ENCODE results near the gene AGPAT3. TPM values are rescaled to one million over a fixed set of nuclear protein-coding genes. Genes with fewer than 3 reads are reported as not detected.

Gene AGPAT3
- polyA plus RNA-seq, 6 donors from 2014 or later: 6.4 to 11.9 (median 8.1) TPM

GRCh38 chr21:43858806-43859648 is 6.0 kb upstream of the AGPAT3 start:
- H3K4me1 Mint-ChIP-seq: peaks cover 12 to 33% (median 28%) of the 10 kb centered on the region in 3 donors
- H3K27me3 Mint-ChIP-seq: peaks cover 0 to 4% (median 0%) of the 10 kb centered on the region in 3 donors
- H3K27ac Mint-ChIP-seq: no peak overlapping the region
- DNase-seq: no peak
- no peak for ATAC-seq (ENCODE audit: low read depth in 2 of 2)
- H3K4me3 Mint-ChIP-seq: no peak overlapping the region
- H3K36me3 Mint-ChIP-seq: no peaks in the 10 kb centered on the region
- no peaks in the 10 kb centered on the region for H3K9me3 Mint-ChIP-seq

DNA sequence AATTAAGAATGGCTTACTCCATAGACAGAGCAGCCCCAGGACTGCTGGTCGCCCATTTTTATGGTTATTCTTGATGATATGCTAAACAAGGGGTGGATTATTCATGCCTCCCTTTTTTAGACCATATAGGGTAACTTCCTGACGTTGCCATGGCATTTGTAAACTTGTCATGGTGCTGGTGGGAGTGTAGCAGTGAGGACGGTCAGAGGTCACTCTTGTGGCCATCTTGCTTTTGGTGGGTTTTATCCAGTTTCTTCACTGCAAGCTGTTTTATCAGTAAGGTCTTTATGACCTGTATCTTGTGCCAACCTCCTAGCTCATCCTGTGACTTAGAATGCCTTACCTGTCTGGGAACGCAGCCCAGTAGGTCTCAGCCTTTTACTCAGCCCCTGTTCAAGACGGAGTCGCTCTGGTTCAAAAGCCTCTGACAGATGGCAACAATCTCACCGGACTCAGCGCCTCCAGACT is 5.2 kb upstream of the AGPAT3 start:
- Mint-ChIP-seq H3K27me3 (peaks cover 0 to 4% (median 0%) of the 10 kb centered on the region in 3 donors), H3K4me3 (peak overlapping the region in 1 of 8 donors; percentile 33), H3K36me3 (no peaks in the 10 kb centered on the region), H3K27ac (no peak overlapping the region), H3K9me3 (no peaks in the 10 kb centered on the region), H3K4me1 (peaks cover 11 to 30% (median 27%) of the 10 kb centered on the region in 3 donors)
- ATAC-seq (ENCODE audit: low read depth in 2 of 2) (no peak), DNase-seq (no peak)

GRCh38 chr21:43861706-43862105 is 3.3 kb upstream of the AGPAT3 start:
- DNase-seq: no peak
- H3K36me3 Mint-ChIP-seq: no peaks in the 10 kb centered on the region
- peaks cover 10 to 23% (median 18%) of the 10 kb centered on the region in 3 donors for H3K4me1 Mint-ChIP-seq
- H3K9me3 Mint-ChIP-seq: no peaks in the 10 kb centered on the region
- no peaks in the 10 kb centered on the region for H3K27me3 Mint-ChIP-seq
- peak overlapping the region in 2 of 6 donors; percentile 37 to 66 for H3K27ac Mint-ChIP-seq
- no peak for ATAC-seq (ENCODE audit: low read depth in 2 of 2)
- peak overlapping the region in 2 of 8 donors; percentile 8 to 59 for H3K4me3 Mint-ChIP-seq

DNA sequence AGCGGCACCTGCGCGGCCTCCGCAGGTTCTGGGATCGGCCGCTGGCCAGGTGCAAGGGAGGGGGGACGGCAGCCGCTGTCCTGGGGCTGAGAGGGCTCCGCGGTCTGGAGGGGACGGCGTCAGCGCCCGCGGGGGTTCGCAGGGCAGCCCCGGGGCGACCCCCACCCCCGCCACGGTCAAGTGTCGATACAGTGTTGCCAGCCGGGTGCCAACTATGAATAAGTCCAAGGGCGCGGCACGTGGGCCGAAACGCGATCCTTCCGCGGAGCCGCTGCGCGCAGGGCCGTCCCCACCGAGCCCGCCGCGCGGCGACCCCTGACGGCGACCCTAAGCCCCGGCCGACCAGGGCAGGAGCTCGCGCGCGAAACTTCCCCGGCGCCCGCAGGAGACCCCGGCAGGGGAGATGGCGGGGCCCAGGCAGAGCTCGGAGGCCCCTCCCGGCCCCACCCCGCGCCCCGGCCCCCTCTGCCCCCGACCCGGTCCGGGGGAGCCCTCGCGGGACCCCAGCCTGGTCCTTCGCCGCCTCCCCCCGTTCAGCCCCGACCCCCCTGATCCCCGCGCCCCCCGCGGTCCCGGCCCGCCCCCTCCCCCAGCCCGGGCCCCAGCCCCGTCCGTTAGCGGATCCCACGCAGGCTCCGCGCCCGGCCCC is 586 bp upstream of the AGPAT3 start:
- H3K4me3 Mint-ChIP-seq: peak overlapping the region in 5 of 8 donors; percentile 35 to 99 (median 84)
- H3K9me3 Mint-ChIP-seq: no peaks in the 10 kb centered on the region
- H3K36me3 Mint-ChIP-seq: no peaks in the 10 kb centered on the region
- H3K27ac Mint-ChIP-seq: peak overlapping the region in 1 of 6 donors; percentile 83
- H3K4me1 Mint-ChIP-seq: peaks cover 17 to 47% (median 39%) of the 10 kb centered on the region in 3 donors
- peak; percentile 24 to 27 for ATAC-seq (ENCODE audit: low read depth in 2 of 2)
- DNase-seq: peak; percentile 35
- H3K27me3 Mint-ChIP-seq: no peaks in the 10 kb centered on the region

GRCh38 chr21:43865540-43866259 is 677 bp downstream of the AGPAT3 start:
- H3K36me3 Mint-ChIP-seq: no peaks in the 10 kb centered on the region
- H3K9me3 Mint-ChIP-seq: no peaks in the 10 kb centered on the region
- DNase-seq: peak; percentile 60
- H3K4me1 Mint-ChIP-seq: peaks cover 17 to 51% (median 40%) of the 10 kb centered on the region in 3 donors
- H3K4me3 Mint-ChIP-seq: peak overlapping the region; percentile 78 to 94 (median 84)
- ATAC-seq (ENCODE audit: low read depth in 2 of 2): peak; percentile 51 to 64
- H3K27ac Mint-ChIP-seq: peak overlapping the region in 5 of 6 donors; percentile 56 to 91 (median 86)
- H3K27me3 Mint-ChIP-seq: no peaks in the 10 kb centered on the region

DNA sequence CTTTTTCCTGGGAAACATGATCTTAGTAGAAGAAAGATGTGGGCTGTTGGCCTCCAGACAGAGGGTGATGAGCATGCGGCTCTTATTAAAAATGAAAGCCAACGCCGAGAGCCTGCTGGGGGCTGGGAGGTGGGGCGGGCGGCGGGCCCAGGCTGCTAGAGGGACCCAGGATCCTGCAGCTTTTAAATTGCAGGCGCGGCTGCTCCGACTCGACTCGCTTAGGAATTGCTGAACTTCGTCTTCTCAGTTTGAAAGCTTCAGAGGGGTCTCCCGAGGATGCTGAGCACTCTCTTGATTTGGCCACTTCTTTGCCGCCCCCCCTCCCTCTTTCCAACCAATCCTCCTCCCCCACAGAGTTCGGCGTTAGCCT is 1.2 kb downstream of the AGPAT3 start:
- no peaks in the 10 kb centered on the region for H3K36me3 Mint-ChIP-seq
- peak; percentile 28 to 29 for ATAC-seq (ENCODE audit: low read depth in 2 of 2)
- no peaks in the 10 kb centered on the region for H3K9me3 Mint-ChIP-seq
- H3K27me3 Mint-ChIP-seq: no peaks in the 10 kb centered on the region
- DNase-seq: no peak
- peak overlapping the region in 5 of 6 donors; percentile 56 to 91 (median 86) for H3K27ac Mint-ChIP-seq
- H3K4me1 Mint-ChIP-seq: peaks cover 17 to 49% (median 40%) of the 10 kb centered on the region in 3 donors
- peak overlapping the region; percentile 78 to 94 (median 84) for H3K4me3 Mint-ChIP-seq

DNA sequence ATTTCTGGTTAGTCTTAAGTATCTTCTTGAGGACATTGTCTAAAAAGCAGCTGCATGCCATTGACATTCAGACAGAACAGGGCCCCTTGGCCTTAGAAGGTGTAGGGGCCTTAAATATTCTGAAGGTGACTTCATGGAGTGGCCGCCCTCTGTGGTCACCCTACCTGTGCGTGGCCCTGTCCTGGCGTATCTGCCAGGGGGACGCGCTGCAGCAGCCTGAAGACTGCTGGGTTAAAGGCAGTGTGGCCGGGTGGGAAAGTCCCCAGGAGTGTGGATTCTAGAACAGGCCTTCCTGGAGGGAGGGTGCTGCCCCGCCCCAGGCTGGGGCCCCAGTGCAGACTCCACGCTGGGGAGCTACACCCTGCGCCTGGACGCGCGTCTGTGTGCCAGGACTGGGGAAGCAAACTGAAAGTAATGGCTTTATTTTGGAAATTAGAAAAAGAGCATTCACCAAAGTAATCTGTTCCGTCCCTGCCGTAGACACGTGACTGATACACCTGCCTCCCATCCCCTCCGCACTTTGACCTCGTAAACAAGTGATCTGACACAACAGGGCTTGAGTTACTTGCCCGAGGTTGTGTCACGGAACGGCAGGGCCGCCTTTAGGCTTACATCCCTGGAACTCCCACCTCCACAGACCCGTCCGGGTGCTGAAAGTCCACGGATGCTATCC is 1.8 kb downstream of the AGPAT3 start:
- ATAC-seq (ENCODE audit: low read depth in 2 of 2) (peak in 1 of 2 donors; percentile 46), DNase-seq (no peak)
- Mint-ChIP-seq H3K9me3 (no peaks in the 10 kb centered on the region), H3K4me3 (peak overlapping the region; percentile 78 to 94 (median 84)), H3K27me3 (no peaks in the 10 kb centered on the region), H3K36me3 (no peaks in the 10 kb centered on the region), H3K4me1 (peaks cover 17 to 44% (median 34%) of the 10 kb centered on the region in 3 donors), H3K27ac (peak overlapping the region in 5 of 6 donors; percentile 13 to 91 (median 86))

- peaks cover 17 to 41% (median 32%) of the 10 kb centered on the region in 3 donors for H3K4me1 Mint-ChIP-seq
- H3K36me3 Mint-ChIP-seq: peaks cover 0 to under 1% of the 10 kb centered on the region in 2 donors
- H3K9me3 Mint-ChIP-seq: no peaks in the 10 kb centered on the region
- peak overlapping the region; percentile 44 to 84 (median 78) for H3K4me3 Mint-ChIP-seq
- H3K27ac Mint-ChIP-seq: peak overlapping the region in 4 of 6 donors; percentile 73 to 92 (median 88)
- DNase-seq (no peak), ATAC-seq (ENCODE audit: low read depth in 2 of 2) (no peak)
- no peaks in the 10 kb centered on the region for H3K27me3 Mint-ChIP-seq
Observed at GRCh38 chr21:43867332-43867703, 2.3 kb downstream of the AGPAT3 start.

DNA sequence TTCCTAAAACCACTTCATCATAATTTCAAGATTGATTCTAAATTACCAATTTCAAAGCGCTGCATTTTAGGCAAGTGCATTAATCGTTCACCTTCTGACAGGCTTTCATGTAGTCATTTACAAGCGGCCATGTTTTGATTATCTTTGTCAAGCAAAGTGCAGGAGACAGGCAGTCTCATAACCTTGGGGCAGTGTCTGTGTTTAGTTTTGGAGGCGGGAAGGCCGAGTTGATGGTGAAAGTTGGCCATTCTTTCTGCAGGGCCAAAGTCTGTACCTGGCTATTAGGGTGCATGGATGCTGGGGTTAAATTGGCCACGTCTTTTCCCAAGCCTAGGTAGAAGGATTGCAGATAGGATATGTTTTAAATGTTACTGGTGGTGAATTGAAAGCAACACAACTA is 2.9 kb downstream of the AGPAT3 start:
- ATAC-seq (ENCODE audit: low read depth in 2 of 2): no peak
- peaks cover 0 to 7% of the 10 kb centered on the region in 2 donors for H3K36me3 Mint-ChIP-seq

GRCh38 chr21:43868461-43868860 is 3.4 kb downstream of the AGPAT3 start:
- Mint-ChIP-seq H3K27me3 (no peaks in the 10 kb centered on the region), H3K4me3 (peak overlapping the region in 3 of 8 donors; percentile 23 to 84 (median 45)), H3K4me1 (peaks cover 20 to 49% (median 36%) of the 10 kb centered on the region in 3 donors), H3K27ac (peak overlapping the region in 3 of 6 donors; percentile 15 to 63 (median 57)), H3K9me3 (no peaks in the 10 kb centered on the region), H3K36me3 (peaks cover 0 to 8% of the 10 kb centered on the region in 2 donors)
- ATAC-seq (ENCODE audit: low read depth in 2 of 2): no peak
- no peak for DNase-seq

More for the DNA sequence above, 2.9 kb downstream of the AGPAT3 start:
- Mint-ChIP-seq H3K27me3 (no peaks in the 10 kb centered on the region), H3K4me3 (peak overlapping the region in 5 of 8 donors; percentile 23 to 84 (median 79)), H3K27ac (peak overlapping the region in 3 of 6 donors; percentile 3 to 86 (median 24)), H3K9me3 (no peaks in the 10 kb centered on the region), H3K4me1 (peaks cover 21 to 45% (median 38%) of the 10 kb centered on the region in 3 donors)
- no peak for DNase-seq

- peak overlapping the region in 3 of 6 donors; percentile 41 to 70 (median 54) for H3K27ac Mint-ChIP-seq
- peaks cover 0 to 8% of the 10 kb centered on the region in 2 donors for H3K36me3 Mint-ChIP-seq
- ATAC-seq (ENCODE audit: low read depth in 2 of 2) (no peak), DNase-seq (no peak)
- H3K27me3 Mint-ChIP-seq: no peaks in the 10 kb centered on the region
- H3K9me3 Mint-ChIP-seq: no peaks in the 10 kb centered on the region
- no peak overlapping the region for H3K4me3 Mint-ChIP-seq
- H3K4me1 Mint-ChIP-seq: peaks cover 21 to 53% (median 32%) of the 10 kb centered on the region in 3 donors
Observed at GRCh38 chr21:43869486-43870325, 4.7 kb downstream of the AGPAT3 start.

- Mint-ChIP-seq H3K9me3 (peaks cover 0 to 9% (median 4%) of the 10 kb centered on the region in 7 donors), H3K27ac (no peak overlapping the region), H3K36me3 (peaks cover 0 to 16% of the 10 kb centered on the region in 2 donors), H3K27me3 (no peaks in the 10 kb centered on the region), H3K4me1 (peaks cover 21 to 50% (median 30%) of the 10 kb centered on the region in 3 donors), H3K4me3 (peak overlapping the region in 1 of 8 donors; percentile 48)
- ATAC-seq (ENCODE audit: low read depth in 2 of 2) (no peak), DNase-seq (no peak)
Observed at GRCh38 chr21:43871487-43871886, 6.5 kb downstream of the AGPAT3 start.
